HEK293T (cell line): ENCODE data around the gene CLUH.

Experiments
- CTCF ChIA-PET: fragments of 350-600 bp; formaldehyde crosslinking; extraction: SDS; loops from one replicate; lab custom pipeline; 2021; ENCODE audit warnings: antibody characterized with exemption, inconsistent platforms; lab: Yijun Ruan, JAX
- POLR2A ChIA-PET: fragments of 350-600 bp; formaldehyde crosslinking; extraction: SDS; loops from one replicate; lab custom pipeline; 2020; ENCODE audit warnings: antibody characterized with exemption, inconsistent platforms; lab: Yijun Ruan, JAX
- DNase-seq: peaks from one replicate; pipeline ENCODE4 v3.0.0; 2012; ENCODE audit warnings: mixed read lengths; ENCODE audit errors: extremely low spot score
- ARNT ChIP-seq: fragments of 450-650 bp; IDR thresholded peaks from 2 replicates; pipeline ENCODE4 v1.6.1; 2017; ENCODE audit warnings: mild to moderate bottlenecking
- BHLHE40 ChIP-seq: fragments of 450-650 bp; IDR thresholded peaks from 2 replicates; pipeline ENCODE4 v1.6.1; 2016; ENCODE audit warnings: mild to moderate bottlenecking, moderate library complexity, borderline replicate concordance
- CTBP1 ChIP-seq: fragments of 450-650 bp; IDR thresholded peaks from 2 replicates; pipeline ENCODE4 v1.6.1; 2016; ENCODE audit warnings: borderline replicate concordance
- ELF4 ChIP-seq: fragments of 450-650 bp; IDR thresholded peaks from 2 replicates; pipeline ENCODE4 v1.6.1; 2017; ENCODE audit warnings: antibody characterized with exemption
- FOXA1 ChIP-seq: fragments of 450-650 bp; IDR thresholded peaks from 2 replicates; pipeline ENCODE4 v1.6.1; 2016; ENCODE audit warnings: mild to moderate bottlenecking
- FOXK2 ChIP-seq: fragments of 450-650 bp; IDR thresholded peaks from 2 replicates; pipeline ENCODE4 v1.6.1; 2016; ENCODE audit warnings: mild to moderate bottlenecking
- FOXM1 ChIP-seq: fragments of 450-650 bp; IDR thresholded peaks from 2 replicates; pipeline ENCODE4 v1.6.1; 2017; ENCODE audit warnings: mild to moderate bottlenecking, borderline replicate concordance
- HDGF ChIP-seq: fragments of 450-650 bp; IDR thresholded peaks from 2 replicates; pipeline ENCODE4 v1.6.1; 2017; ENCODE audit warnings: antibody characterized with exemption, borderline replicate concordance
- L3MBTL2 ChIP-seq: fragments of 450-650 bp; conservative IDR thresholded peaks from 2 replicates; pipeline ENCODE4 v1.6.1; 2016; ENCODE audit warnings: mild to moderate bottlenecking
- LEF1 ChIP-seq: fragments of 450-650 bp; IDR thresholded peaks from 2 replicates; pipeline ENCODE4 v1.6.1; 2017; ENCODE audit warnings: mild to moderate bottlenecking, borderline replicate concordance
- NFRKB ChIP-seq: fragments of 450-650 bp; IDR thresholded peaks from 2 replicates; pipeline ENCODE4 v1.6.1; 2016; ENCODE audit warnings: mild to moderate bottlenecking, moderate library complexity
- SP1 ChIP-seq: fragments of 450-650 bp; IDR thresholded peaks from 2 replicates; pipeline ENCODE4 v1.6.1; 2017
- SUZ12 ChIP-seq: fragments of 450-650 bp; IDR thresholded peaks from 2 replicates; pipeline ENCODE4 v1.6.1; 2016; ENCODE audit warnings: mild to moderate bottlenecking
- TARDBP ChIP-seq: fragments of 450-650 bp; IDR thresholded peaks from 2 replicates; pipeline ENCODE4 v1.6.1; 2016
- ZNF384 ChIP-seq: fragments of 450-650 bp; IDR thresholded peaks from 2 replicates; pipeline ENCODE4 v1.6.1; 2016
- TF ChIP-seq, protein P1 (sequence below): fragments of 450-650 bp; IDR thresholded peaks from 2 replicates; pipeline ENCODE4 v1.6.1; 2016

The CLUH gene

DNA sequence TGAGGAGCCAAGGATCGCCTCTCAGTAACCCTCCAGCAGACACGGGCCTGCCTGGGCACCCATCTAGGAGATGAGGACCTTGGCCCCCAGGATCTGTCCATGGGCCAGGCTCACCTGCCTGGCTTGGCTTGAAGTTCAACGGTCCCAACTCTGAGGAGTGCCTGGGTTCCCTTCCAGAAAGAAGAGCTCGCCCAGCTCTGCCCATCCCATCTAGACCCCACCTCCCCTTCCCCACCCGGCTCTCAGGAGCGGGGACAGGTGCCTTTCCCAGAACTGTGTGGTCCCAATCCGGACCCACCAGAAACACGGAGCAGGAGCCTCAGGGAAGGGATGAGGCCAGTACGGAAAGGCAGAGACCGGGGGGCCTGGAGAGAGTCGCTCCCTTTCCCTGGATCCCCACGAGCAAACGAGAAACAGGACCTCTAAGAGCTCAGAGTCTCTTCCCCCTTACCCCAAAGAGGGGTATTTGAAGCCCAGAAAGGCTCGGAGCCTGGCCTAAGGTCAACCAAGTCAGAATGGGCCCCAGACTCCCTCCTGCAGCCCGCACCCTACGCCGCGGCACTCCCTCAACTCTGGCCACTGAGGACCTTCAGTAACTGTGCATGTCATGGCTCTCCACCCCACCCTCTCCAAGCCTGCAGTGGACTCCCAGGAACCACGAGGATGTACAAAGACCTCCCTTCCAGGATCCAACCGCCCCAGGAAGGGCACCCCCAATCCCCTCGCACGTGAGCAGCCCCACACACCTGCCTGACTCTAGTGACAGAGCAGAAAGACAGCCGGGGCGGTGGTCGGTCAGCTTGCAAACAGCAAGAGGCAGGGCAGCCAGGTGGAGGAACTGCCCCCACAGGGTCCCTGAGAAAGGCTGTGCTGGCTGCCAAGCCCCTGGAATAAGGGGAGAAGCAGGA is 5.4 kb downstream of the CLUH start:
- TF ChIP-seq CTBP1: no peak
- TF ChIP-seq LEF1: no peak
- no peak for TF ChIP-seq L3MBTL2
- no peak for TF ChIP-seq ZNF384
- no peak for TF ChIP-seq SUZ12
- no peak for TF ChIP-seq TARDBP
- no peak for TF ChIP-seq FOXM1
- no peak for TF ChIP-seq ARNT
- TF ChIP-seq HDGF: no peak
- no peak for TF ChIP-seq ELF4
- no peak for TF ChIP-seq FOXA1
- POLR2A ChIA-PET: no interaction called here
- DNase-seq: no peak
- CTCF ChIA-PET: interaction anchor here (0.6 kb wide), 1 partner anchor 87 kb away, joined by 5 read pairs; no protein-coding TSS in a partner anchor

DNA sequence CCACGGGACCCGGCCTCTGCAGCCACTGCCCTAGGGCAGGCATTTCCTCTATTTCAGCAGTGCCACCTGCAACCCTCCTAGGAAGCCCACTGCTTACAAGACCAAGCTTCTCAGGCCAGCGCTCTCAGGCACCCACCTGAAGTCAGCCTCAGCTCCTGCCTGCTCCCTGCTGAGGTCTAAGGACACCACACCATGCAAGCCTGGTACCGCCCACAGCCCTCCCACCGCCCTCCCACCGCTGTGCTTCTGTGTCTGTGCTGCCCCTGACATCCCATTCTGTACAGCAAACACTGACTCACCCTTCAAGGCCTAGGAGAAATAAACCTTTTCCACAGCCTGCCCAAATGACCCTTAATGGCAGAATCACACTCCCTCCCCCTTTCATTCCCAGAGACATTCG is 6.3 kb downstream of the CLUH start:
- TF ChIP-seq BHLHE40 (no peak), HDGF (no peak), ELF4 (no peak), TARDBP (no peak), LEF1 (no peak), L3MBTL2 (no peak), CTBP1 (no peak), ZNF384 (no peak), NFRKB (no peak), FOXK2 (no peak), SP1 (no peak), SUZ12 (no peak), FOXA1 (no peak), FOXM1 (no peak), ARNT (no peak)
- TF ChIP-seq, protein P1, sequence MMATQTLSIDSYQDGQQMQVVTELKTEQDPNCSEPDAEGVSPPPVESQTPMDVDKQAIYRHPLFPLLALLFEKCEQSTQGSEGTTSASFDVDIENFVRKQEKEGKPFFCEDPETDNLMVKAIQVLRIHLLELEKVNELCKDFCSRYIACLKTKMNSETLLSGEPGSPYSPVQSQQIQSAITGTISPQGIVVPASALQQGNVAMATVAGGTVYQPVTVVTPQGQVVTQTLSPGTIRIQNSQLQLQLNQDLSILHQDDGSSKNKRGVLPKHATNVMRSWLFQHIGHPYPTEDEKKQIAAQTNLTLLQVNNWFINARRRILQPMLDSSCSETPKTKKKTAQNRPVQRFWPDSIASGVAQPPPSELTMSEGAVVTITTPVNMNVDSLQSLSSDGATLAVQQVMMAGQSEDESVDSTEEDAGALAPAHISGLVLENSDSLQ: no peak
- CTCF ChIA-PET: no interaction called here
- no peak for DNase-seq
- POLR2A ChIA-PET: no interaction called here

DNA sequence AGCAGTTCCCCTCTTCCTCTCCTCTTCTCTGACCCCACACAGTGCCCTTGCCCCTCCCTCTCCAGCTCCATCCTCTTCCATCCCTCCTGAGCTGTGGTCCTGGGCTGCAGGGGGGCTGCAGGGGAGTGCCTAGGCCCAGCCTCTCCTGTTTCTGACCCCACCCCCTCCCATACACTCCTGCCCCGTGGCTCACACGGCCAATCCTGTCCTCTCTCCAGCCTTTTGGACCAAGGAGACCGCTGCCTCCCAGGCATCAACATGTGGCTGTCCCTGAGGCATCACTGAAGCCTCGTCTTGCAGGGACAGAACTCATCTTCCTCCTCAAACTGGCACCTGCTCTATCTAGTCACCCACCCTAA is 6.7 kb downstream of the CLUH start:
- DNase-seq: no peak
- ChIA-PET CTCF (no interaction called here), POLR2A (no interaction called here)
- TF ChIP-seq LEF1 (no peak), FOXM1 (no peak), SUZ12 (no peak), HDGF (no peak), FOXK2 (no peak), FOXA1 (no peak), BHLHE40 (no peak), L3MBTL2 (no peak), NFRKB (no peak), ARNT (no peak), TARDBP (no peak), ELF4 (no peak)
- TF ChIP-seq, protein P1: no peak

DNA sequence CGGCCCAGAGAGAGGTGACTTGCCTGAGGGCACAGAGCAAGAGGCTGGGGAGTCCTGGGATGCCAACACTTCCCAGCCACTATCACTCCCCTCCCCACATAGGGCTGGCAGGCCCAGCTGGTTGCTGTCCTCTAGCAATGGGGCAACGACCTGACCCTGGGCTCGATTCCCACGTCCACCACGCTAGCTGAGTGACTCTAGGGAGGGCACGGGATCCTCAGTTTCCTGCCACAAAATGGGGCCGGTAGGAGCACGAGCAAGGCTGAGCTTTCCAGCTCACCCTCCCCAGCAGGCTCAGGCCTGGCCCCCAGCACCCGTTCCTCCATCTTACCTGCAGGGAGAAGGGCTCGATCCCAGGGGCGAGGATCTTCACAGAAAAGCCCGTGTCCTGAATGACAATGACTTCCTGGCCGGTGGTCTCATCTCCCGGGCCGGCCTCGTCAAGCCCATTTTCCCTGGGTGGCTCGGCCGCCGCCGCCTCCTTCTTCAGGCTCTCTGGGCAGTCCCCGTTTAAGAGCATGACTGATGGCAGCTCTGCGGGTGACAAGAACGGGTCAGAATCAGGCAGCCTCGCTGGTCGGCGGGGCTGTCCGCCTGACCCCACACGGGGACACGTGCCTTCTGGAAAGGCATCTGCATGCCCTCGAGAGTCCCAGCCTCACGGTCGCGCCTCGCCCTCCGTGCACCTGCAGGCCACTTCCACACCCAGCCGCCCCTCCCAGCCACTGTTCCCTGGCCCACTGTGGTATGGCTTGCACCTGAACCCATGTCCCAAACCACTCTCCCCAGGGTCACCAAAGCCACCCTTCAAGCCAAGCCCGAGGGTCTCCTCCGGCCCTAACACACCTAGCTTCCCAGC is 7.3 kb downstream of the CLUH start:
- CTCF ChIA-PET: no interaction called here
- no peak for DNase-seq
- no peak for TF ChIP-seq FOXA1
- TF ChIP-seq BHLHE40: no peak
- TF ChIP-seq ZNF384: no peak
- TF ChIP-seq SUZ12: no peak
- TF ChIP-seq L3MBTL2: no peak
- no peak for TF ChIP-seq ELF4
- TF ChIP-seq FOXM1: no peak
- no peak for TF ChIP-seq FOXK2
- no peak for TF ChIP-seq HDGF
- no peak for TF ChIP-seq LEF1
- TF ChIP-seq TARDBP: no peak
- TF ChIP-seq SP1: no peak
- TF ChIP-seq, protein P1: no peak
- TF ChIP-seq ARNT: no peak
- no peak for TF ChIP-seq NFRKB
- TF ChIP-seq CTBP1: no peak
- POLR2A ChIA-PET: no interaction called here

DNA sequence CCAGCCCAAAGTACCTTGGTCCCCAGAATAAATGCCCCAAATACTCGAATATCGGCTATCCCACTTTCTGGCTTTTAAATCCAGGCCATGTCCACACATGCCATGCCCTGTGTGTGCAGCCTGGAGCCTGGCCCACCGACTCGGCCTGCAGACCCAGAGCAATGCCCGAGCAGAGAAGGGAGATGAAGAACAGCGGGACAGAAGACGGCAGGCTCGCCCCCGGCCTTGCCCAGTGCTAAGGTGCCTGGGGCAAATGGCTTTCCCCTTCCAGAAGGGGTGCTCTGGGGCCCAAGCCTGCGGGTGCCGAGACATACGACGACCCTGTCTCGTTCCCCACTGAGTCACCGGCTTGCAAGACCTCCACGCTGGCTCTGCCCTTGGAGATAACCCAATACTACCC is 8.0 kb downstream of the CLUH start:
- POLR2A ChIA-PET: no interaction called here
- CTCF ChIA-PET: no interaction called here
- TF ChIP-seq CTBP1: no peak
- TF ChIP-seq FOXM1: no peak
- no peak for TF ChIP-seq ZNF384
- DNase-seq: no peak

DNA sequence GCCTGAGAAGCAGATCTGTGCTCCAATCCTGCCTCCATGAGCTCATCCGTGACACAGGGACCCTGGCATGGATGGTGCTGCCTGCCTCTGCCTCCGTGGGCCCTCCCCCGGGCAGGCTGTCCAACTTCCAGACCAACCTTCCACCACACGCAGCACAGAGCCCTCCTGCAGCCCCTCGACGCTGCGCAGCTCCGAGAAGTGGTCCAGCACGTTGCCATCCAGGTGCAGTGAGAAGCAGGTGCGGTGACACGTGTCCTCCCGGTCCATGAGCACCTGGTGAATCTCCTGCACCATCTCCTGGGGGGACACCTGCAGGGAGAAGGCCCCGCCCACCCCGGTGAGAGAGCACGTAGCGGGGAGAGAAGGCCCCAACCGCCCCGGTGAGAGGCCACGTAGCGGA is 8.4 kb downstream of the CLUH start:
- CTCF ChIA-PET: no interaction called here

More for the DNA sequence above, 8.4 kb downstream of the CLUH start:
- POLR2A ChIA-PET: no interaction called here
- DNase-seq: no peak
- TF ChIP-seq NFRKB (no peak), FOXA1 (no peak), CTBP1 (no peak), ELF4 (no peak), FOXM1 (no peak), LEF1 (no peak), TARDBP (no peak), BHLHE40 (no peak), ARNT (no peak), FOXK2 (no peak), HDGF (no peak), SP1 (no peak), ZNF384 (no peak), L3MBTL2 (no peak), SUZ12 (no peak)
- TF ChIP-seq, protein P1: no peak
